Measurements from ENCODE around the gene ZNF282. TPM values are rescaled to one million over a fixed set of nuclear protein-coding genes. Genes with fewer than 3 reads are reported as not detected.
"Not testable (repeated sequence)": the region's sequence is repeated elsewhere in the genome, so short reads cannot be mapped to it uniquely, and the experiment has no call there.

Gene ZNF282
- total RNA-seq, 2 experiments from 2014 or later = 21.6 to 22.0 TPM

DNA sequence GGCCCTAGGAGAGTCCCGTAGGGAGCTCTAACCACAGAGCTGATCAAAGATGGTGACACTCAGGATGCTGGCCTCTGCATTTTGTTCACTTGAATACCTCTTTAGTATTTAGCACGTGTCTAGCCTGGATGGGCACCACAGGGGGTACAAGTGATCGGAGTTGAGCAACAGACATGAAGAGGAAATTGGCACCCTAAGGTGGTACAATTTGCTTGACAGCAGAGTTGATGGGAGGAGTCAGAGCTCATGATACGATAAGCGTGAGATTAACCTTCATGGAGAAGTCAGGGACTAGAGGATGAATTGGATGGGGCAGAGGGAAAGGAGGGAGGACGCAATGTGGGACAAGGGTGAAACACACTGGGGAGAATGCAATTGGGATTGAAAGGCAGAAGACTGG lies 34.2 kb downstream of the ZNF282 start:
- Mint-ChIP-seq H3K4me1 (ENCODE audit: low read depth) (no peaks in the 10 kb centered on the region), H3K27ac (no peak overlapping the region), H3K9me3 (no peaks in the 10 kb centered on the region), H3K4me3 (no peak overlapping the region), H3K36me3 (ENCODE audit: low read depth) (peaks cover 12% of the 10 kb centered on the region), H3K27me3 (ENCODE audit: low read depth) (peaks cover 16% of the 10 kb centered on the region)
- no peak for DNase-seq
- CTCF ChIA-PET = interaction anchor here (0.9 to 1.1 kb wide), 2 partner anchors 20 to 30 kb away, joined by 3 read pairs; no protein-coding TSS in a partner anchor
- intact Hi-C loops (cut with micrococcal nuclease) = no loop called here

DNA sequence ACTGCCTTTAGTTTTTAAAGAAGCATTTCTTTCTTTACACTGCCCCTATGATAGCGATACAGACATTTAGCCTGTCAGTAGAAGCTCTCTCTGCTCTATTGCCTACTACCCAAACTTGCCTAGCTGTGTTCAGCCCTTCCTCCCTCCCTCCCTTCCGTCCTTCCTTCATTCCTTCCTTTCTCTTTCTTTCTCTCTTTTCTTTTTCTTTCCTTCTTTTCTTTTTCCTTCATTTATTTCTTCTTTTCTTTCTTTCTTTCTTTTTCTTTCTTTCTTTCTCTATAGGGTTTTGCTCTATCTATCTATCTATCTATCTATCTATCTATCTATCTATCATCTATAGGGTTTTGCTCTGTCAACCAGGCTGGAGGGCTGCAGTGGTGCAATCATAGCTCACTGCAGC lies 37.0 kb downstream of the ZNF282 start:
- Mint-ChIP-seq H3K4me1 (ENCODE audit: low read depth) (no peaks in the 10 kb centered on the region), H3K36me3 (ENCODE audit: low read depth) (no peaks in the 10 kb centered on the region), H3K9me3 (no peaks in the 10 kb centered on the region), H3K4me3 (no peak overlapping the region), H3K27me3 (ENCODE audit: low read depth) (peaks cover 16% of the 10 kb centered on the region), H3K27ac (no peak overlapping the region)
- intact Hi-C loops (cut with micrococcal nuclease) = no loop called here
- CTCF ChIA-PET = interaction anchor here (0.7 to 0.8 kb wide), 2 partner anchors 54 to 79 kb away, joined by 3 read pairs; no protein-coding TSS in a partner anchor
- DNase-seq = no peak

GRCh38 chr7:149233655-149234204 lies 38.4 kb downstream of the ZNF282 start:
- H3K27ac Mint-ChIP-seq; H3K9me3 Mint-ChIP-seq; intact Hi-C loops (cut with micrococcal nuclease); H3K36me3 Mint-ChIP-seq (ENCODE audit: low read depth); CTCF ChIA-PET; H3K4me1 Mint-ChIP-seq (ENCODE audit: low read depth); DNase-seq; H3K4me3 Mint-ChIP-seq: not testable (repeated sequence)
- peaks cover 16% of the 10 kb centered on the region for H3K27me3 Mint-ChIP-seq (ENCODE audit: low read depth)

- peaks cover 5% of the 10 kb centered on the region for H3K36me3 Mint-ChIP-seq (ENCODE audit: low read depth)
- intact Hi-C loops (cut with micrococcal nuclease) = no loop called here
- no peak overlapping the region for H3K4me3 Mint-ChIP-seq
- no peak overlapping the region for H3K27ac Mint-ChIP-seq
- DNase-seq = no peak
- peaks cover 29% of the 10 kb centered on the region for H3K4me1 Mint-ChIP-seq (ENCODE audit: low read depth)
- H3K27me3 Mint-ChIP-seq (ENCODE audit: low read depth) = peaks cover 12% of the 10 kb centered on the region
- peaks cover 2% of the 10 kb centered on the region for H3K9me3 Mint-ChIP-seq
- CTCF ChIA-PET = interaction anchor here (0.5 to 1.4 kb wide), 3 partner anchors 24 to 329 kb away, joined by 3 to 5 read pairs (median 4); partner anchors contain the start of gene ZNF783
Observed at GRCh38 chr7:149237502-149237901, 42.2 kb downstream of the ZNF282 start.

DNA sequence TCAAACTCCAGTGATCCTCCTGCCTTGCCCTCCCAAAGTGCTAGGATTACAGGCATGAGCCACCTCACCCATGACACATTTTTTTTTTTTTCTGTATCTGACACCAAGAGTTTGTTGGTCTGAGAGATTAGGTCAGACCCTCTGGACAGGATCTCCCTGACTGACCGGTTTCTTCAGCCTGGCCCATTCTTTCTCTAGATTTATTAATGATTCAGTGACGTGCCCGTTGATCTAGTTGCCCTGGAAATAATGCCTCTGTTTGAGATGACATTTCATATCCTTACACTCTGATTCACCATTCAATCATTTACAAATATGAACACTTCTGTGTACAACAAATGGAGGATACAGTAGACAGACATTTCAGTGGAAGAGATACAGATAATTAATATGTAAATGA lies 42.7 kb downstream of the ZNF282 start:
- Mint-ChIP-seq H3K9me3 (peaks cover 8% of the 10 kb centered on the region), H3K36me3 (ENCODE audit: low read depth) (peaks cover 10% of the 10 kb centered on the region), H3K27ac (no peak overlapping the region), H3K4me3 (peak overlapping the region; percentile 7), H3K27me3 (ENCODE audit: low read depth) (peaks cover 7% of the 10 kb centered on the region), H3K4me1 (ENCODE audit: low read depth) (peaks cover 35% of the 10 kb centered on the region)
- no peak for DNase-seq
- intact Hi-C loops (cut with micrococcal nuclease) = no loop called here
- CTCF ChIA-PET = interaction anchor here (0.5 to 0.6 kb wide), 2 partner anchors 74 to 329 kb away, joined by 3 to 4 read pairs; no protein-coding TSS in a partner anchor

DNA sequence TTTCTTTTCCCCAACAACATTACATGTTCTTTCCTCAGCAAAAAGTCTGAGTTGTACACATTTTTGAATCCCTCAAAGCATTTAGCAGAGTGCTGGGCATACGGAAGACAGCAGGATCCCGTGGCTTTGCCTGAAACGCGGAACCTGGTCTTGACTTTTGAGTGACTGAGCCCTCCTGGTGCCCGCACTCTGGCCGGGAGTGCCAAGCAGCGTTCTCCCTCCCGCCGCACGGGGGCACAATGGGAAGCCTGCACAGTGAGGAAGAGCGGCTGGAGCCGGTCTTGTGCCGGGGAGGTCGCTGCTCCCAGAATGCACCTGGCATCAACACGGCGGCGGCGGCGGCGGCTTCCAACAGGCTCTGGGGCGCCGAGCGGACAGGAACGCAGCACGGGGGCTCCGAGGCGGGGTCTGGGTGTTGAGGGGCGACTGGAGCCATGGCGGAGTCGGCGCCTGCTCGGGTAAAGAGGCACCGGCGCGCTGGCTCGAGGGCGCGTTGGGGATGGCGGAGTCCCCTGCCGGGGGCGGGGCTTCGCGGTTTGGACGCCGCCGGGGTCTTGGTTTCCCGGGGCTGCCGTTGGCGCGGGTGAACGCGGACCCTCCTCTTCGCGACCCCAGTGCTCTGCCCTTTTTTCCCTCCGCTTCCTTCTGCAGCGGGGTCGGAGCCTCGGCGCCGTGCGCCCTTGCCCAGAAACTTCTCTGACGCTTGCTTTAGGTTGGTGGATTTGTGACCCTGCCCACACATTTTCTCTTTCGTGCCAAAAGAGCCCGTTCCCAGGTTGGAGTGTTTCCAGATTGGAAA lies 44.2 kb downstream of the ZNF282 start, which contains the start of gene ZNF212:
Gene ZNF212 (plus strand): TSS at position 307 of the 799 bp plus-strand sequence. CDS start 128 bp downstream, at position 435.
- peaks cover 8% of the 10 kb centered on the region for H3K9me3 Mint-ChIP-seq
- H3K27ac Mint-ChIP-seq = peak within 1 kb of the TSS; percentile 90
- peak within 1 kb of the TSS; percentile 89 for H3K4me3 Mint-ChIP-seq
- CTCF ChIA-PET = interaction anchor here (0.8 to 0.9 kb wide), 2 partner anchors 10 to 21 kb away, joined by 3 to 5 read pairs; no protein-coding TSS in a partner anchor
- peak; percentile 93 for DNase-seq
- intact Hi-C loops (cut with micrococcal nuclease) = loop anchor here (1.0 to 10.0 kb wide), 9 partner anchors 9 to 545 kb away; partner anchors contain the start of genes CUL1, ZNF746 and ZNF783
- H3K36me3 Mint-ChIP-seq (ENCODE audit: low read depth) = peaks cover 11% of the 10 kb centered on the region
- H3K27me3 Mint-ChIP-seq (ENCODE audit: low read depth) = no peaks in the 10 kb centered on the region
- peaks cover 38% of the 10 kb centered on the region for H3K4me1 Mint-ChIP-seq (ENCODE audit: low read depth)

DNA sequence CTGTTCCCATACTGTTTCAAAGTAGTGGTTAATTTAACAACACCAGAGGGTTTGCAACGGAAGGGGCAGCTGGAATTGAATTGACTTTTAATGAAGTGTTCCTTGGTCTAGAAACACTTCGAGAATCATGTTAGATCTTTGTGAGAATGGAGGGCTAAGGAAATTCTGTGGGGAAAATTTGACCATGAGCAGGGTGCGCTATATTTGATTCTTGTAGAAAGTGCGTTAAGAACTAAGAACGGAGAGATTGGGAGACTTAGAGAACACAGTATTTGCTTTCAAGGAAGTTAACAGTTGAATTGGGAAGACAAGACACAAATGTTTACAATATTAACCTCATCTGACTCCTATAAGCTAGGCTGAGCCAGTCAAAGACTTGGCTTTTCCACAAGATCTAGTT lies 45.3 kb downstream of the ZNF282 start:
- CTCF ChIA-PET = interaction anchor here (0.9 to 1.0 kb wide), 2 partner anchors 9 to 79 kb away, joined by 3 to 5 read pairs; no protein-coding TSS in a partner anchor
- H3K9me3 Mint-ChIP-seq = peaks cover 8% of the 10 kb centered on the region
- no peaks in the 10 kb centered on the region for H3K27me3 Mint-ChIP-seq (ENCODE audit: low read depth)
- peaks cover 11% of the 10 kb centered on the region for H3K36me3 Mint-ChIP-seq (ENCODE audit: low read depth)
- H3K27ac Mint-ChIP-seq = peak overlapping the region; percentile 90
- DNase-seq = no peak
- H3K4me3 Mint-ChIP-seq = peak overlapping the region; percentile 89
- peaks cover 49% of the 10 kb centered on the region for H3K4me1 Mint-ChIP-seq (ENCODE audit: low read depth)
- intact Hi-C loops (cut with micrococcal nuclease) = loop anchor here (10.0 kb wide), 1 partner anchor 546 kb away; the partner anchor contains the start of gene CUL1

- CTCF ChIA-PET = interaction anchor here (0.8 to 1.0 kb wide), 2 partner anchors 69 to 80 kb away, joined by 3 read pairs; no protein-coding TSS in a partner anchor
- Mint-ChIP-seq H3K4me1 (ENCODE audit: low read depth) (peaks cover 57% of the 10 kb centered on the region), H3K27ac (no peak overlapping the region), H3K36me3 (ENCODE audit: low read depth) (peaks cover 11% of the 10 kb centered on the region), H3K9me3 (peaks cover 8% of the 10 kb centered on the region), H3K27me3 (ENCODE audit: low read depth) (no peaks in the 10 kb centered on the region), H3K4me3 (peak overlapping the region; percentile 15)
- intact Hi-C loops (cut with micrococcal nuclease) = loop anchor here (10.0 kb wide), 1 partner anchor 547 kb away; the partner anchor contains the start of gene CUL1
- DNase-seq = no peak
Observed at GRCh38 chr7:149241696-149242095, 46.4 kb downstream of the ZNF282 start.

GRCh38 chr7:149245244-149245643 lies 49.9 kb downstream of the ZNF282 start:
- Mint-ChIP-seq H3K9me3 (peaks cover 8% of the 10 kb centered on the region), H3K27me3 (ENCODE audit: low read depth) (no peaks in the 10 kb centered on the region), H3K4me1 (ENCODE audit: low read depth) (peaks cover 75% of the 10 kb centered on the region), H3K27ac (peak overlapping the region; percentile 91), H3K36me3 (ENCODE audit: low read depth) (peaks cover 12% of the 10 kb centered on the region), H3K4me3 (no peak overlapping the region)
- CTCF ChIA-PET = interaction anchor here (1.3 kb wide), 1 partner anchor 50 kb away, joined by 7 read pairs; the partner anchor contains the start of gene ZNF282
- peak; percentile 75 for DNase-seq
- intact Hi-C loops (cut with micrococcal nuclease) = loop anchor here (1.0 to 10.0 kb wide), 7 partner anchors 17 to 550 kb away; partner anchors contain the start of genes CUL1, PDIA4 and ZNF783

GRCh38 chr7:149245744-149246143 lies 50.4 kb downstream of the ZNF282 start:
- no peak for DNase-seq
- CTCF ChIA-PET = interaction anchor here (0.7 to 1.3 kb wide), 3 partner anchors 39 to 118 kb away, joined by 3 to 7 read pairs (median 3); partner anchors contain the start of gene ZNF282
- peaks cover 71% of the 10 kb centered on the region for H3K4me1 Mint-ChIP-seq (ENCODE audit: low read depth)
- H3K4me3 Mint-ChIP-seq = no peak overlapping the region
- H3K36me3 Mint-ChIP-seq (ENCODE audit: low read depth) = peaks cover 13% of the 10 kb centered on the region
- H3K27ac Mint-ChIP-seq = peak overlapping the region; percentile 91
- H3K9me3 Mint-ChIP-seq = peaks cover 8% of the 10 kb centered on the region
- intact Hi-C loops (cut with micrococcal nuclease) = loop anchor here (1.0 to 10.0 kb wide), 9 partner anchors 17 to 551 kb away; partner anchors contain the start of genes CUL1, PDIA4 and ZNF783
- no peaks in the 10 kb centered on the region for H3K27me3 Mint-ChIP-seq (ENCODE audit: low read depth)

DNA sequence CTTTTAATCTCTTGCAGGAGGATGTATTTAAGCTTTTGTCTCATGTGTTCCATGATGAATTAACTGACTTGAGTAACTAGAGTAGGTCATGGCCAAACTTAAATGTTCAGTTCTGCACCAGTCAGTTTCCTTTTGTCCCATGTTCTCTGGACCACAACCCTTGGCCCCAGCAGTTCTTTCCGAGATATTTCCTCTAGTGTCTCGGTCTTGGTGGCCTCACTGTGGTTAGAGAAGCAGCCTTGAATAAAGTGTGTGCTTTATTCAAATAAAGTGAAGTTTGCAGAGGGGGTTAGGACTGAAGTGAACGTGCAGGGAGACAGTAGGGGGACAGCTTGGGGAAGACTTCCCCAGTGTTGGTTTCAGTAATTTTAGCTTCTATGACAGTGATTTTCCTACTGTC lies 53.4 kb downstream of the ZNF282 start:
- CTCF ChIA-PET = interaction anchor here (1.0 to 6.9 kb wide), 2 partner anchors 13 to 244 kb away, joined by 4 to 49 read pairs; partner anchors contain the start of gene ZNF783

More for the DNA sequence above, 53.4 kb downstream of the ZNF282 start:
- intact Hi-C loops (cut with micrococcal nuclease) = loop anchor here (1.0 to 10.0 kb wide), 4 partner anchors 9 to 554 kb away; partner anchors contain the start of genes CUL1 and ZNF212
- Mint-ChIP-seq H3K9me3 (no peaks in the 10 kb centered on the region), H3K36me3 (ENCODE audit: low read depth) (peaks cover 2% of the 10 kb centered on the region), H3K4me3 (peak overlapping the region; percentile 28), H3K27ac (peak overlapping the region; percentile 80), H3K4me1 (ENCODE audit: low read depth) (peaks cover 52% of the 10 kb centered on the region), H3K27me3 (ENCODE audit: low read depth) (no peaks in the 10 kb centered on the region)
- peak; percentile 49 for DNase-seq
